Ishikawa (cell line): ENCODE results near the gene PANX1.

Experiments
- CEBPB ChIP-seq: IDR thresholded peaks from 2 replicates; pipeline ENCODE4 v1.6.1; 2012
- EGR1 ChIP-seq: IDR thresholded peaks from 2 replicates; pipeline ENCODE4 v1.6.1; 2012
- EP300 ChIP-seq: IDR thresholded peaks from 2 replicates; pipeline ENCODE4 v1.6.1; 2012; ENCODE audit warnings: borderline replicate concordance
- FOXM1 ChIP-seq: IDR thresholded peaks from 2 replicates; pipeline ENCODE4 v1.6.1; 2012; ENCODE audit warnings: low read depth, borderline replicate concordance
- MAX ChIP-seq: IDR thresholded peaks from 2 replicates; pipeline ENCODE4 v1.6.1; 2012
- YY1 ChIP-seq: IDR thresholded peaks from 2 replicates; pipeline ENCODE4 v1.6.1; 2012; ENCODE audit warnings: low read depth

- TF ChIP-seq EP300 (no peak), EGR1 (no peak), MAX (no peak), CEBPB (no peak), YY1 (no peak), FOXM1 (no peak)
Measured at GRCh38 chr11:94107363-94107762, 21.3 kb upstream of the PANX1 start.
